NB4 (cell line): ENCODE data around the gene MNS1.

Source experiments
- CTCF ChIP-seq: IDR thresholded peaks from one replicate; pipeline ENCODE4 v1.5.1; 2012; ENCODE audit warnings: low read depth, low read length
- MYC ChIP-seq: IDR thresholded peaks from 2 replicates; pipeline ENCODE4 v1.6.1; 2011; ENCODE audit warnings: low read depth, low read length
- POLR2A ChIP-seq: IDR thresholded peaks from 2 replicates; pipeline ENCODE4 v1.6.1; 2011; ENCODE audit warnings: mild to moderate bottlenecking; ENCODE audit not compliant: insufficient read length; ENCODE audit errors: extremely low read depth

GRCh38 chr15:56425976-56426375 lies 39.0 kb downstream of the MNS1 start:
- TF ChIP-seq CTCF (no peak), POLR2A (no peak), MYC (no peak)
